Trophoblast cell (in vitro differentiated cells and primary cell): ENCODE data around the gene KCNIP4.

Source experiments
- DNase-seq, 2 donors: peaks; one replicate each; pipeline ENCODE4 v3.0.0-alpha.2; 2016
- H2AFZ ChIP-seq: 2 replicates; pipeline ENCODE4 v1.6.1; 2013; ENCODE audit warnings: low read length, moderate library complexity, mild to moderate bottlenecking; ENCODE audit not compliant: insufficient read depth, poor library complexity
- H2AK5ac ChIP-seq: 2 replicates; pipeline ENCODE4 v1.6.1; 2013; ENCODE audit warnings: mild to moderate bottlenecking, low read length
- H2BK120ac ChIP-seq: 2 replicates; pipeline ENCODE4 v1.6.1; 2013; ENCODE audit warnings: low read length, mild to moderate bottlenecking, moderate library complexity; ENCODE audit not compliant: insufficient read depth, poor library complexity
- H2BK12ac ChIP-seq: 2 replicates; pipeline ENCODE4 v1.6.1; 2013; ENCODE audit warnings: mild to moderate bottlenecking, low read length, moderate library complexity
- H2BK5ac ChIP-seq: 2 replicates; pipeline ENCODE4 v1.6.1; 2013; ENCODE audit warnings: low read length, low read depth, moderate library complexity, mild to moderate bottlenecking; ENCODE audit not compliant: poor library complexity
- H3K14ac ChIP-seq: 2 replicates; pipeline ENCODE4 v1.6.1; 2013; ENCODE audit warnings: mild to moderate bottlenecking, low read length
- H3K18ac ChIP-seq: 2 replicates; pipeline ENCODE4 v1.6.1; 2013; ENCODE audit warnings: mild to moderate bottlenecking, low read length
- H3K23ac ChIP-seq: 2 replicates; pipeline ENCODE4 v1.6.1; 2013; ENCODE audit warnings: low read length
- H3K27ac ChIP-seq: 2 replicates; pipeline ENCODE4 v1.5.1; 2013; ENCODE audit warnings: low read depth, mild to moderate bottlenecking, inconsistent platforms, low read length, moderate library complexity
- H3K27me3 ChIP-seq: 2 replicates; pipeline ENCODE4 v1.6.1; 2013; ENCODE audit warnings: inconsistent platforms, mild to moderate bottlenecking, low read length, moderate library complexity; ENCODE audit not compliant: insufficient read depth
- H3K36me3 ChIP-seq, 2 experiments: 1 replicate in 1 of 2; 2 replicates in 1 of 2; pipeline ENCODE4 v1.6.1; 2013; ENCODE audit warnings: low read length in 2 of 2, mild to moderate bottlenecking in 2 of 2, moderate library complexity in 1 of 2; ENCODE audit not compliant: insufficient read depth in 2 of 2, control insufficient read depth in 1 of 2
- H3K4ac ChIP-seq: 2 replicates; pipeline ENCODE4 v1.6.1; 2013; ENCODE audit warnings: low read depth, mild to moderate bottlenecking, low read length, moderate library complexity
- H3K4me1 ChIP-seq, 2 experiments: 1 replicate in 1 of 2; 2 replicates in 1 of 2; pipeline ENCODE4 v1.6.1; 2013; ENCODE audit warnings: low read length in 2 of 2, mild to moderate bottlenecking in 2 of 2, moderate library complexity in 1 of 2; ENCODE audit not compliant: insufficient read depth in 2 of 2, control insufficient read depth in 1 of 2
- H3K4me2 ChIP-seq: 2 replicates; pipeline ENCODE4 v1.6.1; 2013; ENCODE audit warnings: inconsistent platforms, mild to moderate bottlenecking, low read length, moderate library complexity
- H3K4me3 ChIP-seq: 2 replicates; pipeline ENCODE4 v1.5.1; 2013; ENCODE audit warnings: mild to moderate bottlenecking, low read depth, low read length, inconsistent platforms
- H3K79me1 ChIP-seq: one replicate; pipeline ENCODE4 v1.6.1; 2013; ENCODE audit warnings: low read length
- H3K79me2 ChIP-seq: 2 replicates; pipeline ENCODE4 v1.6.1; 2013; ENCODE audit warnings: low read length, mild to moderate bottlenecking; ENCODE audit not compliant: control insufficient read depth, insufficient read depth, poor library complexity
- H3K9ac ChIP-seq: 2 replicates; pipeline ENCODE4 v1.6.1; 2013; ENCODE audit warnings: mild to moderate bottlenecking, low read length
- H3K9me3 ChIP-seq: 2 replicates; pipeline ENCODE4 v1.6.1; 2013; ENCODE audit warnings: low read depth, mild to moderate bottlenecking, control low read depth, inconsistent platforms, low read length; ENCODE audit not compliant: insufficient read depth
- H4K12ac ChIP-seq: 2 replicates; pipeline ENCODE4 v1.6.1; 2013; ENCODE audit warnings: low read depth, mild to moderate bottlenecking, low read length, moderate library complexity
- H4K8ac ChIP-seq: 2 replicates; pipeline ENCODE4 v1.6.1; 2013; ENCODE audit warnings: low read depth, mild to moderate bottlenecking, low read length, moderate library complexity
- H4K91ac ChIP-seq: one replicate; pipeline ENCODE4 v1.6.1; 2013; ENCODE audit warnings: low read depth, mild to moderate bottlenecking, low read length, moderate library complexity
- WGBS: extraction: QIAGEN DNeasy Blood & Tissue Kit; methylation state at CpG from one replicate; pipeline ENCODE4 v1.1.7; 2013; ENCODE audit warnings: missing lambda C conversion rate; ENCODE audit not compliant: insufficient read length, insufficient coverage; ENCODE audit errors: extremely low coverage; 5-methylcytosine and 5-hydroxymethylcytosine counted together

KCNIP4 gene

GRCh38 chr4:21898101-21898500 is 50.5 kb downstream of the KCNIP4 start:
- H3K4ac ChIP-seq, result no peak overlapping the region
- H3K23ac ChIP-seq, result no peak overlapping the region
- H3K79me2 ChIP-seq, result no peaks in the 10 kb centered on the region
- H4K12ac ChIP-seq, result no peak overlapping the region
- H3K4me2 ChIP-seq, result no peak overlapping the region
- no CpG with 5 or more reads among the region's 2 CpGs for WGBS
- H3K18ac ChIP-seq, result no peak overlapping the region
- H3K27ac ChIP-seq, result no peak overlapping the region
- H2BK5ac ChIP-seq, result no peak overlapping the region
- H2AFZ ChIP-seq, result no peak overlapping the region
- H3K4me3 ChIP-seq, result no peak overlapping the region
- no peak overlapping the region for H4K8ac ChIP-seq
- H3K36me3 ChIP-seq, result no peaks in the 10 kb centered on the region
- H3K9ac ChIP-seq, result no peak overlapping the region
- H2BK120ac ChIP-seq, result no peak overlapping the region
- H3K9me3 ChIP-seq, result peaks cover 3% of the 10 kb centered on the region
- no peaks in the 10 kb centered on the region for H3K79me1 ChIP-seq
- H3K14ac ChIP-seq, result no peak overlapping the region
- no peak for DNase-seq
- no peaks in the 10 kb centered on the region for H3K4me1 ChIP-seq
- no peak overlapping the region for H2BK12ac ChIP-seq
- H2AK5ac ChIP-seq, result no peak overlapping the region
- H3K27me3 ChIP-seq, result no peaks in the 10 kb centered on the region
- H4K91ac ChIP-seq, result no peak overlapping the region

GRCh38 chr4:21896767-21897166 is 51.8 kb downstream of the KCNIP4 start:
- Histone ChIP-seq H3K9ac (no peak overlapping the region), H2BK5ac (no peak overlapping the region), H3K79me1 (no peaks in the 10 kb centered on the region), H4K12ac (no peak overlapping the region), H3K27me3 (no peaks in the 10 kb centered on the region), H4K91ac (no peak overlapping the region), H3K9me3 (peaks cover 3% of the 10 kb centered on the region), H3K14ac (no peak overlapping the region), H3K4ac (no peak overlapping the region), H2AFZ (no peak overlapping the region), H4K8ac (no peak overlapping the region), H3K27ac (no peak overlapping the region), H2BK120ac (no peak overlapping the region), H3K18ac (no peak overlapping the region), H3K36me3 (no peaks in the 10 kb centered on the region), H3K4me3 (no peak overlapping the region), H2BK12ac (no peak overlapping the region), H3K4me1 (no peaks in the 10 kb centered on the region), H3K4me2 (no peak overlapping the region), H3K23ac (no peak overlapping the region), H2AK5ac (no peak overlapping the region), H3K79me2 (no peaks in the 10 kb centered on the region)
- WGBS, result no CpG with 5 or more reads among the region's 2 CpGs
- DNase-seq, result no peak

GRCh38 chr4:21893136-21893535 is 55.4 kb downstream of the KCNIP4 start:
- no peak overlapping the region for H2AFZ ChIP-seq
- no peak for DNase-seq
- H2BK5ac ChIP-seq, result no peak overlapping the region
- H3K18ac ChIP-seq, result no peak overlapping the region
- no peak overlapping the region for H3K27ac ChIP-seq
- H2BK12ac ChIP-seq, result no peak overlapping the region
- H4K91ac ChIP-seq, result no peak overlapping the region
- no peak overlapping the region for H4K12ac ChIP-seq
- H3K79me2 ChIP-seq, result no peaks in the 10 kb centered on the region
- no peak overlapping the region for H3K4me2 ChIP-seq
- no peaks in the 10 kb centered on the region for H3K4me1 ChIP-seq
- no peaks in the 10 kb centered on the region for H3K27me3 ChIP-seq
- H3K4ac ChIP-seq, result no peak overlapping the region
- no peak overlapping the region for H3K9ac ChIP-seq
- no peak overlapping the region for H2BK120ac ChIP-seq
- no CpG with 5 or more reads among the region's 5 CpGs for WGBS
- H3K4me3 ChIP-seq, result no peak overlapping the region
- no peak overlapping the region for H3K23ac ChIP-seq
- H2AK5ac ChIP-seq, result no peak overlapping the region
- H4K8ac ChIP-seq, result no peak overlapping the region
- peaks cover 3% of the 10 kb centered on the region for H3K9me3 ChIP-seq
- H3K36me3 ChIP-seq, result no peaks in the 10 kb centered on the region
- H3K14ac ChIP-seq, result no peak overlapping the region
- no peaks in the 10 kb centered on the region for H3K79me1 ChIP-seq

GRCh38 chr4:21890231-21890630 is 58.3 kb downstream of the KCNIP4 start:
- Histone ChIP-seq H3K9ac (no peak overlapping the region), H2BK12ac (no peak overlapping the region), H3K36me3 (no peaks in the 10 kb centered on the region), H3K18ac (no peak overlapping the region), H4K8ac (no peak overlapping the region), H2AFZ (no peak overlapping the region), H3K23ac (no peak overlapping the region), H3K4me2 (no peak overlapping the region), H3K4ac (no peak overlapping the region), H3K4me1 (no peaks in the 10 kb centered on the region), H4K91ac (no peak overlapping the region), H3K27me3 (no peaks in the 10 kb centered on the region), H2BK5ac (no peak overlapping the region), H3K14ac (no peak overlapping the region), H3K4me3 (no peak overlapping the region), H3K9me3 (no peaks in the 10 kb centered on the region), H3K79me1 (no peaks in the 10 kb centered on the region), H4K12ac (no peak overlapping the region), H2BK120ac (no peak overlapping the region), H3K79me2 (no peaks in the 10 kb centered on the region), H3K27ac (no peak overlapping the region), H2AK5ac (no peak overlapping the region)
- no peak for DNase-seq
